IMR-90 (cell line): ENCODE data around the gene PLEKHG5. TPM values are rescaled to one million over a fixed set of nuclear protein-coding genes. Genes with fewer than 3 reads are reported as not detected.

Experiments
- ATAC-seq: fragments of 200-7000 bp; cut with Tn5 transposase; 2 replicates; pipeline ENCODE4 v1.9.1; 2020; ENCODE audit warnings: low read depth, mild to moderate bottlenecking, moderate library complexity
- BruUV-seq: library from RNA; stranded (reverse); fragments of 400-500 nt; replicated peaks from 2 replicates; lab custom pipeline; 2021; lab: Mats Ljungman, UMichigan
- CTCF ChIA-PET: fragments of 300-600 bp; formaldehyde crosslinking; extraction: SDS; loops from one replicate; lab custom pipeline; 2021; ENCODE audit warnings: antibody characterized with exemption; lab: Yijun Ruan, JAX
- POLR2A ChIA-PET: fragments of 300-600 bp; sonication (Branson Sonifier 250); formaldehyde crosslinking; loops from one replicate; lab custom pipeline; 2022; ENCODE audit warnings: antibody characterized with exemption; ENCODE audit not compliant: unreplicated experiment; lab: Charles Lee
- DNase-seq: peaks from one replicate; pipeline ENCODE4 v3.0.0; 2013
- H2AFZ ChIP-seq: replicated peaks from 2 replicates; pipeline ENCODE3; 2013; ENCODE audit warnings: low read length, mild to moderate bottlenecking; ENCODE audit not compliant: poor library complexity
- H2AK5ac ChIP-seq: 2 replicates; pipeline ENCODE4 v1.6.1; 2013; ENCODE audit warnings: low read depth, low read length, inconsistent platforms
- H2AK9ac ChIP-seq: replicated peaks from 2 replicates; pipeline ENCODE3; 2013; ENCODE audit warnings: mild to moderate bottlenecking, low read depth, low read length, moderate library complexity; ENCODE audit not compliant: poor library complexity
- H2BK120ac ChIP-seq: 2 replicates; pipeline ENCODE4 v1.6.1; 2013; ENCODE audit warnings: low read depth, low read length, inconsistent platforms
- H2BK15ac ChIP-seq: 3 replicates; pipeline ENCODE4 v1.6.1; 2013; ENCODE audit warnings: low read depth, low read length, inconsistent platforms
- H2BK20ac ChIP-seq: 2 replicates; pipeline ENCODE4 v1.6.1; 2013; ENCODE audit warnings: low read depth, mild to moderate bottlenecking, inconsistent platforms, low read length, moderate library complexity
- H2BK5ac ChIP-seq: 2 replicates; pipeline ENCODE4 v1.6.1; 2013; ENCODE audit warnings: mild to moderate bottlenecking, low read depth, low read length, inconsistent platforms; ENCODE audit not compliant: poor library complexity, severe bottlenecking
- H3K14ac ChIP-seq: replicated peaks from 2 replicates; pipeline ENCODE4 v1.6.1; 2013; ENCODE audit warnings: low read depth, low read length, inconsistent platforms
- H3K18ac ChIP-seq: 2 replicates; pipeline ENCODE4 v1.6.1; 2013; ENCODE audit warnings: low read depth, low read length, control low read depth
- H3K23ac ChIP-seq: 2 replicates; pipeline ENCODE4 v1.6.1; 2013; ENCODE audit warnings: low read depth, low read length, inconsistent platforms
- H3K27ac ChIP-seq: 2 replicates; pipeline ENCODE4 v1.5.1; 2013; ENCODE audit warnings: mild to moderate bottlenecking, control low read depth, low read length; ENCODE audit not compliant: insufficient read depth
- H3K27me3 ChIP-seq: 2 replicates; pipeline ENCODE4 v1.6.1; 2013; ENCODE audit warnings: low read length; ENCODE audit not compliant: control insufficient read depth, insufficient read depth
- H3K36me3 ChIP-seq: 2 replicates; pipeline ENCODE4 v1.6.1; 2013; ENCODE audit warnings: low read length, mixed read lengths; ENCODE audit not compliant: control insufficient read depth, insufficient read depth
- H3K4ac ChIP-seq: 2 replicates; pipeline ENCODE4 v1.6.1; 2013; ENCODE audit warnings: low read depth, low read length, inconsistent platforms
- H3K4me1 ChIP-seq: 2 replicates; pipeline ENCODE4 v1.6.1; 2013; ENCODE audit warnings: low read length, mixed read lengths; ENCODE audit not compliant: control insufficient read depth, insufficient read depth
- H3K4me2 ChIP-seq: 2 replicates; pipeline ENCODE4 v1.6.1; 2013; ENCODE audit warnings: low read depth, mild to moderate bottlenecking, control low read depth, low read length, moderate library complexity
- H3K4me3 ChIP-seq: 2 replicates; pipeline ENCODE4 v1.5.1; 2013; ENCODE audit warnings: low read depth, mild to moderate bottlenecking, control low read depth, low read length, moderate library complexity; ENCODE audit not compliant: insufficient read depth
- H3K56ac ChIP-seq: 2 replicates; pipeline ENCODE4 v1.6.1; 2013; ENCODE audit warnings: low read length, inconsistent platforms; ENCODE audit not compliant: insufficient read depth; ENCODE audit errors: extremely low read depth
- H3K79me1 ChIP-seq, 2 experiments: 2 replicates each; pipeline ENCODE4 v1.6.1; 2013; ENCODE audit warnings: low read length in 2 of 2, inconsistent platforms in 1 of 2, low read depth in 1 of 2
- H3K9ac ChIP-seq: 2 replicates; pipeline ENCODE4 v1.6.1; 2013; ENCODE audit warnings: low read depth, low read length, control low read depth
- H3K9me1 ChIP-seq: 2 replicates; pipeline ENCODE4 v1.6.1; 2013; ENCODE audit warnings: low read length, inconsistent platforms; ENCODE audit not compliant: insufficient read depth
- H3K9me3 ChIP-seq: 2 replicates; pipeline ENCODE4 v1.6.1; 2013; ENCODE audit warnings: low read length; ENCODE audit not compliant: control insufficient read depth, insufficient read depth
- H4K20me1 ChIP-seq: 2 replicates; pipeline ENCODE4 v1.6.1; 2013; ENCODE audit warnings: low read length, inconsistent platforms; ENCODE audit not compliant: insufficient read depth
- H4K5ac ChIP-seq: 2 replicates; pipeline ENCODE4 v1.6.1; 2013; ENCODE audit warnings: mild to moderate bottlenecking, low read depth, low read length, control low read depth
- H4K8ac ChIP-seq, 2 experiments: 2 replicates each; pipeline ENCODE4 v1.6.1; 2013; ENCODE audit warnings: low read depth in 2 of 2, low read length in 2 of 2, control low read depth in 1 of 2, inconsistent platforms in 1 of 2
- H4K91ac ChIP-seq: 2 replicates; pipeline ENCODE4 v1.6.1; 2013; ENCODE audit warnings: low read depth, low read length, inconsistent platforms; ENCODE audit not compliant: insufficient read depth
- CHD1 ChIP-seq: IDR thresholded peaks from 2 replicates; pipeline ENCODE4 v1.6.1; 2012; ENCODE audit warnings: low read depth, low read length, improper control_type of control experiment
- MAFK ChIP-seq: IDR thresholded peaks from 2 replicates; pipeline ENCODE4 v1.6.1; 2012; ENCODE audit warnings: low read depth, low read length, improper control_type of control experiment
- RAD21 ChIP-seq: IDR thresholded peaks from 2 replicates; pipeline ENCODE4 v1.6.1; 2012; ENCODE audit warnings: low read length, improper control_type of control experiment
- SMC3 ChIP-seq: fragments of 150-350 bp; IDR thresholded peaks from 2 replicates; pipeline ENCODE4 v1.6.1; 2016; ENCODE audit warnings: low read depth, mild to moderate bottlenecking, antibody characterized with exemption, low read length, moderate library complexity
- WGBS, 2 experiments: methylation state at CpG; one replicate each; pipeline versions ENCODE4 v1.1.5 to v1.1.7; 2013; ENCODE audit warnings: missing lambda C conversion rate in 2 of 2; ENCODE audit not compliant: insufficient read length in 1 of 2; ENCODE audit errors: extremely low coverage in 2 of 2; 5-methylcytosine and 5-hydroxymethylcytosine counted together
- dilution Hi-C: fragments of 300-500 bp; cut with HindIII; formaldehyde crosslinking; loops from one replicate; pipeline ENCODE4 v1.14.3; 2018; ENCODE audit warnings: low sequenced_read_pairs; ENCODE audit not compliant: unreplicated experiment
- in situ Hi-C: fragments of 300-500 bp; cut with MboI; formaldehyde crosslinking; loops from 3 replicates; pipeline ENCODE4 v1.14.3; 2019; ENCODE audit warnings: low sequenced_read_pairs, inconsistent platforms, mixed read lengths
- intact Hi-C: fragments of 100-400 bp; cut with micrococcal nuclease; formaldehyde crosslinking; loops from 2 replicates; pipeline ENCODE4 v1.10.0; 2022
- polyA plus RNA-seq, 3 experiments: library from polyadenylated mRNA; depleted of rRNA; stranded (reverse); fragments of >200 nt; gene quantifications; 2 replicates each; pipeline ENCODE4 v1.2.3, GENCODE V29; 2012; ENCODE audit warnings: low replicate concordance in 1 of 3
- total RNA-seq: library from RNA; depleted of rRNA; stranded (reverse); fragments of >200 nt; gene quantifications from 2 replicates; pipeline ENCODE4 v1.2.3, GENCODE V29; 2012

Gene PLEKHG5
- total and polyA plus RNA-seq, 2 of the 4 experiments (the other 2 are of a cell fraction) = 4.8 to 11.6 TPM

DNA sequence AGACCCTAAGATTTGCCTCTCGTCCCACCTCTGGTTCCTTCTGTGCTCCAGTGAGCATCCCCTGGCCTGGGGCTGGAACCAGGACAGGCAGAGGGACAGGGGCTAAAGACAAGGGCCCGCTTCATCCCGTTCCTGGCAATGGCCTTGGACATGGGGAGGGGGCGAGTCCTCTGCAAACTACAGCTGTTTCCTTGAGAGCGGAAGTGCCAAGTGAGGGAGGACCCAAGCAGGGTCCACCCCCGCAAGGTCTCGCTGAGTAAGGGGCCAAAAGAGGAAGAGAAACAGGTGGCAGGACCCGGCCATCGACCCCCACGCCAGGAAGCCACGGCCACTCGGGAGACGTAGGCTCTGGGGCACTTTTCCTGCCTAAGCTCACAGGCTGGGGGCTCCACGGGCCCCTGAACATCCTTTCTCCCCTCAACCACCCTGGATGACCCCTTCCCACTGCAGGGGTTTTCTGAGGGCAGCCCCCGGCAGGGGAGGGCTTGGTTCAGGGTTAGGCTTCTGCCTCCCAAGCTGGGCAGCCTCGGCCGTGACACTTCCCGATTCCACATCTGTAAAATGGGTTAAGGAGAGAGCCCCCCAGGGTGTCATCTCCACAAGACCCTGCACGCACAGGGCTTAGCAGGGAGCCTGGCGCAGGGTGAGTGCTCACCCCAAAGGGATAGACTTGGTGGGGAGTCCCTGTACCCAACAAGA is 17.9 kb upstream of the PLEKHG5 start:
- H3K36me3 ChIP-seq = no peaks in the 10 kb centered on the region
- no peak overlapping the region for H3K4me2 ChIP-seq
- intact Hi-C loops = no loop called here
- no peak overlapping the region for H3K4ac ChIP-seq
- no peak overlapping the region for H3K4me3 ChIP-seq
- POLR2A ChIA-PET = no interaction called here
- H2AK5ac ChIP-seq = no peak overlapping the region
- H3K4me1 ChIP-seq = no peaks in the 10 kb centered on the region
- no peaks in the 10 kb centered on the region for H3K9me1 ChIP-seq
- no TSS peak for BruUV-seq
- H2AK9ac ChIP-seq = no peak overlapping the region
- dilution Hi-C loops = no loop called here
- no peak overlapping the region for H4K91ac ChIP-seq
- no peak overlapping the region for H3K23ac ChIP-seq
- no peak overlapping the region for H2BK20ac ChIP-seq
- H3K27ac ChIP-seq = no peak overlapping the region
- ATAC-seq = no peak
- no peak overlapping the region for H3K14ac ChIP-seq
- no peak overlapping the region for H2BK15ac ChIP-seq
- no peak overlapping the region for H4K8ac ChIP-seq
- CTCF ChIA-PET = no interaction called here
- H3K18ac ChIP-seq = no peak overlapping the region
- no peak overlapping the region for H2AFZ ChIP-seq
- no peak overlapping the region for H3K56ac ChIP-seq
- in situ Hi-C loops = no loop called here
- H3K9ac ChIP-seq = no peak overlapping the region
- H3K9me3 ChIP-seq = no peaks in the 10 kb centered on the region
- no peak overlapping the region for H2BK5ac ChIP-seq
- no peak for DNase-seq
- TF ChIP-seq CHD1 = no peak
- TF ChIP-seq RAD21 = no peak
- no peak for TF ChIP-seq MAFK
- TF ChIP-seq SMC3 = no peak
- H4K5ac ChIP-seq = no peak overlapping the region
- 87% methylated on average over 6 of the region's 20 CpGs; no CpG with 5 or more reads in 1 of the 2 experiments for WGBS, 2 experiments
- H3K79me1 ChIP-seq = no peaks in the 10 kb centered on the region
- H4K20me1 ChIP-seq = no peaks in the 10 kb centered on the region
- H2BK120ac ChIP-seq = no peak overlapping the region
- H3K27me3 ChIP-seq = peaks cover 4% of the 10 kb centered on the region; the same call in 1 of the 2 replicates
